Activated gamma-delta T cell (primary cell): Measurements from ENCODE around the gene MISP3.
"Not testable (repeated sequence)": the region's sequence is repeated elsewhere in the genome, so short reads cannot be mapped to it uniquely, and the experiment has no call there.

ENCODE experiments used
- DNase-seq: peaks from one replicate; lab custom pipeline; 2025; lab: John Stamatoyannopoulos, UW
- total RNA-seq, 2 donors: gene quantifications; one replicate each; lab custom pipeline; 2026; lab: John Stamatoyannopoulos, UW

The MISP3 gene
- 1.9 to 2.5 reads per million in 2 donors for total RNA-seq

DNA sequence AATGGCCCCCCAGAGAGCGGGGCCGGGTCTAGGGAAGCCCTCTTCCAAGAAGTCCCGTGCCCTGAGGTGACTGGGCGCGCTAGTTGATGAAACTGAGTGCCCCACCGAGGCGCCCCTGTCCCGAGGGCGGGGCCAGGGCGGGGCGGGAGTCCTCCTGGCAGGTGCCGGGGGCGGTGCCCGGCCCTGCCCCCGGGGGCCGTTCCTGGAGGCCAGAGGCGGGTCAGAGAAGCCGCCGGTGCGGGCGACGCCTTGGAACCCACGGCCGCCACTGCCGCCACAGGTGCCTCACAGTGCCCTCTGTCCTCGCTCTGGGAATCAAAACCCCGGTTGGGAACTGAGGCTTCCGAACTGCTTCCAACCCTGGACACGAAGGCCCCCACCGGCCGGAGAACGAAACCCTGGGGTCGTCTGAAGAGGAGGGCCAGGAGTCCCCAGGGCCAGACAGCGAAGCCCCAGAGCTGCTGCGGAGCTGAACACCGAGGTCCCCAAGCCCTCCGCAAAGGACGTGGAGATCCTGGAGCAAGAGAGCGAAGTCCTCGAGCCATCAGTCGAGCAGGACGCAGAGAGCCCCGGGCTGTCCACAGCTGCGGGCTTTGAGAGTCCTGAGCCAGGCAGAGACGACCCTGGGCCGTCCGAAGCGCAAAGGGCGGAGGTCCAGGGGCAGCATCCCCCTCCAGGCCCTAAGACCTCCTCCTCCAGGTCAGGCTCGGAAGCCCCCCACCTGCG, at the start of gene MISP3:
Gene MISP3 (plus strand): TSS at position 252 of the 726 bp plus-strand sequence. CDS start 524 bp downstream, outside the sequence.
- DNase-seq: no peak

DNA sequence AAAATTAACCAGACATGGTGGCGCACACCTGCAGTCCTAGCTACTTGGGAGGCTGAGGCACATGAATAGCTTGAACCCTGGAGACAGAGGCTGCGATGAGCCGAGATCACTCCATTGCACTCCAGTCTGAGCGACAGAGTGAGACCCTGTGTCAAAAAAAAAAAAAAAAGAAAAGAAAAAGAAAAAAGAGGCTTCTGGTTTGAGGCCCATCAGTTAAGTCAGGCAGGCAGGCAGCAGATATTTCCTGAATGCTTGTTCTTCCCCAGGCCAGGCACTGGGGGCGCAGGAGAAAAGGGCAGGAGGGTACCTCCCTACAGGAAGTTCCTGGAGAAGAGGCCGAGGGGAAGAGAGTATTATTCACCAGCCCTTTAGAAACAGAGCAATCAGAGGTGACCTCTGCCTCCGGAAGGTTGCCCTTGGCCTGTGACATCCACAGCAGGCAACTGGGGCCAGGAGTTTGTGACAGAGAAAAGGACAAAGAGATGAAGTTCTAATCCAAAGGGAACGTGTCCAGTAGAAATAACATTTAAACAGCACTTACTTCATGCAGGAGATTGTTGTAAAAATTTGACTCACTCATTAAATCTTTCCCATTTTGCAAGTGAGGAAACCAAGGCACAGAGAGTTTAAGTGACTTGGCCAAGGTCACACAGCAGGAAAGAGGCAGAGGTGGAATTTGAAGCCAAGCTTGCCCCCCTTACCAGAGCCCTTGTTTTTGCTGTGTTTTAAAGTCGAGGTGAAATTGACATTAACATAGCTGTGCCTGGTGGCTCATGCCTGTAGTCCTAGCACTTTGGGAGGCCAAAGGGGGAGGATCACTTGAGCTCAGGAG, 49.0 kb upstream of the MISP3 start:
- DNase-seq: no peak

DNA sequence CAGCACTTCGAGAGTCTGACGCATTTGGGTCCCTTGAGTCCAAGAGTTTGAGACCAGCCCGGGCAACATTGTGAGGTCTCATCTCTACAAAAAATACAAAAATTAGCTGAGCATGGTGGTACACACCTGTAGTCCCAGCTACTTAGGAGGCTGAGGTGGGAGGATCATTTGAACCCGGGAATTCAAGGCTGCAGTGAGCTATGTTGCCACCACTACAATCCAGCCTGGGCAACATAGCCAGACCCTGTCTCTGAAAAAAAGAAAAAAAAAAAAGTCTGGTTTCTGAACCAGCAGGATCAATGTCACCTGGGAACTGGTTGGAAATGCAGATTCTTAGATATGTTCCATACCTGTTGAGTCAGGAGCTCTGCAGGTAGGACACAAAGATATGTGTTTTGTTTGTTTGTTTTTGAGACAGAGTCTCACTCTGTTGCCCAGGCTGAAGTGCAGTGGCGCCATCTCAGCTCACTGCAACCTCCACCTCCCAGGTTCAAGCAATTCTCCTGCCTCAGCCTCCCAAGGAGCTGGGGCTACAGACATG, 45.9 kb upstream of the MISP3 start:
- not testable (repeated sequence) for DNase-seq

DNA sequence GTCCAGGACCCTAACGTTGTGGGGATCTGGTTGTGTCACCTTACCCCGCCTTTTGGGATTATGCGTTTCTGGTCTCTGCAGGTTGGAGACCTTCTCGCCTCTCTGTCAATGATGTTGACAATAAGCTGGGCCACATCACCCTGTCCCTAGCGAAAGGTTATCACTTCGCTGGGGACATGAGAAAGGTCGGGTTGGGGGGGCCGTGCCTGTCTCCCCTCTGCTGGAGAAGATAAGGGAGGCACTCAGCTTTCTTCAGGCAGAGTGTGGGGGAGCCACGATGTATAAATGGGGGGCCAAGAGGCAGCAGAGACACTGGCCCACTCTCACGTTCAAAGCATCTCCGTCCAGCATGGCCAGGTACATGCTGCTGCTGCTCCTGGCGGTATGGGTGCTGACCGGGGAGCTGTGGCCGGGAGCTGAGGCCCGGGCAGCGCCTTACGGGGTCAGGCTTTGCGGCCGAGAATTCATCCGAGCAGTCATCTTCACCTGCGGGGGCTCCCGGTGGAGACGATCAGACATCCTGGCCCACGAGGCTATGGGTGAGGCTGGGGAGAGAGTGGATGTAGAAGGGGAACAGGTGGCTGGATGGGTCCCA, 44.6 kb upstream of the MISP3 start, which contains the start of gene RLN3:
Gene RLN3 (plus strand): TSS at position 293 of the 595 bp plus-strand sequence. CDS start 57 bp downstream, at position 350.
- DNase-seq: no peak

DNA sequence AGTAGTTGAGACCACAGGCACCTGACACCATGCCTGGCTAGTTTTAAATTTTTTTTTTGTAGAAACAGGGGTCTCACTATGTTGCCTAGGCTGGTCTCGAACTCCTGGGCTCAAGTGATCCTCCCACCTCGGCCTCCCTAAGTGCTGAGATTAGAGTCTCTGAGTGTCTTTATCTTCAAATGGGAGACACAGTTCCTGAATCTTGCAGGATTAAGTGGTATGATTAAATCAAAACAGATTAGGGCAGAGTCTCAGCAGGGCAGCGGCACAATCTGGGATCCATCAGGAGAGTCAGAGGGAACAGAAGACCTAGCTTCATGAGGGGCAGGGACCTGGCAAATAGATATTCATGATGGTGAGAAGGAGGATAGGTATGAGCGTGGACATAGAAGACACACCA, 43.7 kb upstream of the MISP3 start:
- no peak for DNase-seq

- DNase-seq: no peak
Observed at GRCh38 chr19:14030997-14031718, 41.4 kb upstream of the MISP3 start.

GRCh38 chr19:14031719-14032480, 40.7 kb upstream of the MISP3 start, which contains the start of gene IL27RA:
TSS of gene IL27RA (plus strand) at chr19:14031762. CDS start at chr19:14031873, 111 bp downstream.
- DNase-seq: peak; percentile 67

- DNase-seq: no peak
Observed at GRCh38 chr19:14033946-14034345, 38.6 kb upstream of the MISP3 start.

DNA sequence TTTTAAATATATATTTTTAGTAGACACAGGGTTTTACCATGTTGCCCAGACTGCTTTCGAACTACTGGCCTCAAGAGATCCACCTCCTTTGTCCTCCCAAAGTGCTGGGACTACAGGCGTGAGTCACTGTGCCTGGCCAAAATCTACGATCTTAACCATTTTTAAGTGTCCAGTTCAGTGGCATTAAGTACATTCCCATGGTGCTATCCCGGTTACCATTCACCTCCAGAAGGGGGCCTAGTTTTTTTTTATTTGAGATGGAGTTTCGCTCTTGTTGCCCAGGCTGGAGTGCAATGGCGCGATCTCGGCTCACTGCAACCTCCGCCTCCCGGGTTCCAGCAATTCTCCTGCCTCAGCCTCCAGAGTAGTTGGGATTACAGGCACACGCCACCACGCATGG, 37.4 kb upstream of the MISP3 start:
- DNase-seq: not testable (repeated sequence)

DNA sequence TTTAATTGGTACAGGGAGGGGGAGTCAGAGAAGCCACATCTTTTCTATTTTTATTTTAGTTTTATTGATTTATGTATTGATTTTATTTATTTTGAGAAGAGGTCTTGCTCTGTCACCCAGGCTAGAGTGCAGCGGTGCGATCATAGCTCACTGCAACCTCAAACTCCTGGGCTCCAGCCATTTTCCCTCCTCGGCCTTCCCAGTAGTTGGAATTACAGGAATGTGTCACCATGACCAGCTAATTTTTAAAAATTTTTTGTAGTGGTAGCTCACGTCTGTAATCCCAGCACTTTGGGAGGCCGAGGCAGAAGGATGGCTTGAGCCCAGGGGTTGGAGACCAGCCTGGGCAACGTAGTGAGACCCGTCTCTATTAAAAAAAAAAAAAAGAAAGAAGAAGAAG, 36.9 kb upstream of the MISP3 start:
- no peak for DNase-seq

- no peak for DNase-seq
Observed at GRCh38 chr19:14039181-14039580, 33.4 kb upstream of the MISP3 start.

DNA sequence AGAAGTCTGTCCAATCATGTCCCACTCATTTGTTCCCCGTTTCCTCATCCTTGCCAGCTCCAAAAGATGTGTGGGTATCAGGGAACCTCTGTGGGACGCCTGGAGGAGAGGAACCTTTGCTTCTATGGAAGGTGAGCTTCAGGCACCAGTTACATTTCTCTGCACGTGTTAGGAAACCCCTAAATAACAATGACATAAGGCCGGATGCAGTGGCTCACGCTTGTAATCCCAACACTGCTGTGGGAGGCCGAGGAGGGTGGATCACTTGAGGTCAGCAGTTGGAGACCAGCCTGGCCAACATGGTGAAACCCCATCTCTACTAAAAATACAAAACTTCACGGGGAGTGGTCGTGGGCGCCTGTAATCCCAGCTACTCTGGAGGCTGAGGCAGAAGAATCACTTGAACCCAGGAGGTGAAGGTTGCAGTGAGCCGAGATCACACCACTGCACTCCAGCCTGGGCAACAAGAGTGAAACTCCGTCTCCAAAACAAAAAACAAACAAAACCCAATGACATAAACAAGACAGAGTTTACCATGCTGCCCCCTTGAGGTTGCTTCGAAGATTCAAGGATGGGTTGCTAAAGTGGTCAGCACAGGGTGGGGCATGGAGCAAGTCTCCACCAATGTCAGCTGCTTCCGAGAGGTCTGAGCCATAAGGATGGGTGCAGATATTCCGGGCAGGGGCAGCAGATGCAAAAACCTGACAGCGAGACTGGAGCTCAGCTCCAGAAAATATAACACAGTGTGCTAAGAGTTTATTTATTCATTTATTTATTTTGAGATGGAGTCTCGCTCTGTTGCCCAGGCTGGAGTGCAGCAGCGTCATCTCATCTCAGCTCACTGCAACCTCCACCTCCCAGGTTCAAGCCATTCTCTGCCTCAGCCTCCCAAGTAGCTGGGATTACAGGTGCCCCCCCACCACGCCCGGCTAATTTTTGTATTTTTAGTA, 29.7 kb upstream of the MISP3 start:
- DNase-seq: not testable (repeated sequence)

DNA sequence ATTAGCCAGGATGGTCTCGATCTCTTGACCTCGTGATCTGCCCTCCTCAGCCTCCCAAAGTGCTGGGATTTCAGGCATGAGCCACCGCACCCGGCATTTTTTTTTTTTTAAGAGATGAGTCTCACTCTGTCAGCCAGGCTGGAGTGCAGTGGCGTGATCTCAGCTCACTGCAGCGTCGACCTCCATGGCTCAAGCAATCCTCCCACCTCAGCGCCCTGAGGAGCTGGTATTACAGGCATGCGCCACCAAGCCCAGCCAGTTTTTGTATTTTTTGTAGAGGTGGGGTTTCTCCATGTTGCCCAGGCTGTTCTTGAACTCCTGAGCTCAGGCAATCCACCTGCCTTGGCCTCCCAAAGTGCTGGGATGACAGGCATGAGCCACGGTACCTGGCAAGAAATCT, 24.7 kb upstream of the MISP3 start:
- DNase-seq: not testable (repeated sequence)

GRCh38 chr19:14048443-14049153, 24.0 kb upstream of the MISP3 start:
- DNase-seq: no peak

GRCh38 chr19:14050512-14050911, 22.1 kb upstream of the MISP3 start:
- DNase-seq: no peak

- not testable (repeated sequence) for DNase-seq
Observed at GRCh38 chr19:14050961-14051360, 21.6 kb upstream of the MISP3 start.

DNA sequence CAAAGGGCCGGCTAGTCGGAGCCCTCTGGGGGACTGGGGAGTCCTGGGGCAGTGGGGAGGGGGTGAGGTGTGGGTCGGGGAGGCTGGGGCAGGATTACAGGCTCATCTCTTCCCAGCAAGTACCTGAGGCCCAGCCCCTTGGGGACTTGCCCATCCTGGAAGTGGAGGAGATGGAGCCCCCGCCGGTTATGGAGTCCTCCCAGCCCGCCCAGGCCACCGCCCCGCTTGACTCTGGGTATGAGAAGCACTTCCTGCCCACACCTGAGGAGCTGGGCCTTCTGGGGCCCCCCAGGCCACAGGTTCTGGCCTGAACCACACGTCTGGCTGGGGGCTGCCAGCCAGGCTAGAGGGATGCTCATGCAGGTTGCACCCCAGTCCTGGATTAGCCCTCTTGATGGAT, 20.6 kb upstream of the MISP3 start:
- no peak for DNase-seq

DNA sequence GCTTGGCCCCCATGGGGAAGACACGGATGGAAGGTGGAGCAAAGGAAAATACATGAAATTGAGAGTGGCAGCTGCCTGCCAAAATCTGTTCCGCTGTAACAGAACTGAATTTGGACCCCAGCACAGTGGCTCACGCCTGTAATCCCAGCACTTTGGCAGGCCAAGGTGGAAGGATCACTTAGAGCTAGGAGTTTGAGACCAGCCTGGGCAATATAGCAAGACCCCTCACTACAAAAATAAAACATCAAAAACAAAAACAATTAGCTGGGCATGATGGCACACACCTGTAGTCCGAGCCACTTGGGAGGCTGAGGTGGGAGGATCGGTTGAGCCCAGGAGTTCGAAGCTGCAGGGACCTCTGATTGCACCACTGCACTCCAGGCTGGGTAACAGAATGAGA, 20.1 kb upstream of the MISP3 start:
- no peak for DNase-seq

- no peak for DNase-seq
Observed at GRCh38 chr19:14053032-14053431, 19.6 kb upstream of the MISP3 start.
